Kidney epithelial cell (primary cell): ENCODE measurements around the gene FOXP1. TPM values are rescaled to one million over a fixed set of nuclear protein-coding genes. Genes with fewer than 3 reads are reported as not detected.

ENCODE experiments used
- DNase-seq: peaks from one replicate; pipeline ENCODE4 v3.0.0-alpha.2; 2010; ENCODE audit warnings: low read depth
- H3K27me3 ChIP-seq: 2 replicates; pipeline ENCODE4 v1.6.0; 2011; ENCODE audit warnings: low read length; ENCODE audit not compliant: control insufficient read depth, insufficient read depth
- H3K36me3 ChIP-seq: 2 replicates; pipeline ENCODE4 v1.5.1; 2011; ENCODE audit warnings: low read length; ENCODE audit not compliant: control insufficient read depth, insufficient read depth
- H3K4me3 ChIP-seq: 2 replicates; pipeline ENCODE4 v1.5.1; 2011; ENCODE audit warnings: low read depth, mild to moderate bottlenecking, control low read depth, low read length
- total RNA-seq: library from RNA; depleted of rRNA; stranded (reverse); fragments of >200 nt; gene quantifications from 2 replicates; pipeline ENCODE4 v1.2.3, GENCODE V29; 2015
- TF ChIP-seq, protein P1 (sequence below): IDR thresholded peaks from 2 replicates; pipeline ENCODE4 v1.5.1; 2011; ENCODE audit warnings: mild to moderate bottlenecking, moderate library complexity, low read length, control low read depth, inconsistent platforms; ENCODE audit not compliant: insufficient read depth, poor library complexity, severe bottlenecking

Gene FOXP1
- total RNA-seq, 1 donor from 2014 or later = 75.0 TPM

DNA sequence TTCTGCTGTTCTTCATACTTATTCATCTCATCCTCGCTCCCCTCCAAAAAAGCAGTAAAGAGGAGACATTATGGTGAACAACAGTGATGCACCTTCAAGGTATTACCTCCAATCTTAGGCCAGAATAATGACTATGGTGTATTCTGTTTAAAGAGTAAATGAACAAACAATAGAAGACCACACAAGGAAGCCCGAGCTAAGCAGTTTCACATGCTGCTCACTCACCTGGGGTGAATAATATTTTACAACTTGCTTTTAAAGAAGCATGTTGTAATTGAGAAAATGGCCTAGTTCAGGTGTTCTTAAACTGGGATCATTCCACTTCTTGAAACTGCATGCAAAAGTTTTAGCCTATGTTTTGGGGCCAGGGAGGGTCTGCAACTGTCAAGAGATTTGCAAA is 581.2 kb downstream of the FOXP1 start:
- TF ChIP-seq, protein P1, sequence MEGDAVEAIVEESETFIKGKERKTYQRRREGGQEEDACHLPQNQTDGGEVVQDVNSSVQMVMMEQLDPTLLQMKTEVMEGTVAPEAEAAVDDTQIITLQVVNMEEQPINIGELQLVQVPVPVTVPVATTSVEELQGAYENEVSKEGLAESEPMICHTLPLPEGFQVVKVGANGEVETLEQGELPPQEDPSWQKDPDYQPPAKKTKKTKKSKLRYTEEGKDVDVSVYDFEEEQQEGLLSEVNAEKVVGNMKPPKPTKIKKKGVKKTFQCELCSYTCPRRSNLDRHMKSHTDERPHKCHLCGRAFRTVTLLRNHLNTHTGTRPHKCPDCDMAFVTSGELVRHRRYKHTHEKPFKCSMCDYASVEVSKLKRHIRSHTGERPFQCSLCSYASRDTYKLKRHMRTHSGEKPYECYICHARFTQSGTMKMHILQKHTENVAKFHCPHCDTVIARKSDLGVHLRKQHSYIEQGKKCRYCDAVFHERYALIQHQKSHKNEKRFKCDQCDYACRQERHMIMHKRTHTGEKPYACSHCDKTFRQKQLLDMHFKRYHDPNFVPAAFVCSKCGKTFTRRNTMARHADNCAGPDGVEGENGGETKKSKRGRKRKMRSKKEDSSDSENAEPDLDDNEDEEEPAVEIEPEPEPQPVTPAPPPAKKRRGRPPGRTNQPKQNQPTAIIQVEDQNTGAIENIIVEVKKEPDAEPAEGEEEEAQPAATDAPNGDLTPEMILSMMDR = no peak
- Histone ChIP-seq H3K4me3 (no peak overlapping the region), H3K27me3 (no peaks in the 10 kb centered on the region), H3K36me3 (no peaks in the 10 kb centered on the region)
- no peak for DNase-seq

DNA sequence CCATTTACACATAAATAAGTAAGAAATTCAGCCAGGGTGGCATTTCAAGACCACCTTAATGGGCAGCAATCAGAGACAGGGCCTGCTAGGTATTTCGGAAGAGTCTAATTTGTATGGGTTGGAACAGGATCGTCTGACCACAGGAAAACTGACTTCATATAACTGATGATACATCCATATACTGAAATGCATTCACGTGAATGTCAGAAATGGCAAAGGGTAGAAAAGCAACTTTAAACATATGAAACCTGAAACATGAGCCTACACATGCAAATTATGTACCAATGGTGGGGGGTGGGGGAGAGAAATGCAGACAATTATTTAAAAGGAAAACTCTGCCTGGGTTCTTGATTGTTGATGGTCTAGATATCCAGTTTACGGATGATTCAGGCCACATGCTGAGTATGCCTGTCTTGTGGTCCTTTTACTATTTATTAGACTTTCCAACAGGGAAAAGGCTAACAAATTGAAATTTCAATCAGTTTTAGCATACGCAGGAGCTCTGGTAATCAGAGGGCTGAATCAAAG is 582.2 kb downstream of the FOXP1 start:
- H3K36me3 ChIP-seq = no peaks in the 10 kb centered on the region
- H3K4me3 ChIP-seq = no peak overlapping the region
- TF ChIP-seq, protein P1 = no peak

DNA sequence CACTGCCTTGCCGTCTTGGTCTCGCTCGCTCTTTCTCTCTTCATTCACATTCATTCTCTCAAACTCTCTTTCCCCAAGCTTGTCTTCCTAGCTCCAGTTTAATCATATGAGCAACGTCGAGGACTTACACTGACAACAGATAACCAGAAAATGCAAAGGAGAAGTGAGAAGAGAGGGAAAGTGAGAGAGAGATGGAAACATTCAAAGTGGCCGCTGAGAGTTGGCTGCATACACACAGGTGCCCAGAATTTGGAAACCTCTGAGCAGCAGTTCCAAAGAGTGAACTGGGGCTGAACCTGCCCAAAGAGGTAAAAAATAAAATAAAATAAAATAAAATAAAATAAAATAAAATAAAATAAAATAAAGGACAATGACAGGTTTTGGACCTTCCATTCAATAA is 583.0 kb downstream of the FOXP1 start:
- H3K4me3 ChIP-seq = no peak overlapping the region
- no peak for DNase-seq
- no peaks in the 10 kb centered on the region for H3K27me3 ChIP-seq
- H3K36me3 ChIP-seq = no peaks in the 10 kb centered on the region
- TF ChIP-seq, protein P1 = no peak

More for the DNA sequence above, 582.2 kb downstream of the FOXP1 start:
- H3K27me3 ChIP-seq = no peaks in the 10 kb centered on the region
- DNase-seq = no peak

DNA sequence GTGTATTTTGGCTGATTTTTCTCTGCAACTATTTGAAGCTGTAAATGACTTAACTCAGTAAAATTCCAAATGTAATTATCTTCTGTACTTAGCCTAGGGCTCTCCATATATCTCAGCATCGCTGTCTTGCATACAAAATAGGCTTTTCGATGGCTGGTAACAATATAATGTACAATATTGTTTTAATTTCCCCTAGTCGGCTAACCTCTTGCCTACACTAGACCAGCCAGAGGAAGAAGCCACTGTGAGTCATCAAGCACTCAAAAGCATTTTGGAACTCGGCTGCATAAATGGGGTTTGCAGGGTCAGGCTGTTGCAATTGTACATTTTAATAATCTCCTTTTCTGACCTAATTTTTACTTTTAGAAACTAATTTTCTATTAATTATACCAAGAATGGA is 583.8 kb downstream of the FOXP1 start:
- DNase-seq = no peak
- no peaks in the 10 kb centered on the region for H3K27me3 ChIP-seq
- no peak overlapping the region for H3K4me3 ChIP-seq
- H3K36me3 ChIP-seq = no peaks in the 10 kb centered on the region
- TF ChIP-seq, protein P1 = no peak

DNA sequence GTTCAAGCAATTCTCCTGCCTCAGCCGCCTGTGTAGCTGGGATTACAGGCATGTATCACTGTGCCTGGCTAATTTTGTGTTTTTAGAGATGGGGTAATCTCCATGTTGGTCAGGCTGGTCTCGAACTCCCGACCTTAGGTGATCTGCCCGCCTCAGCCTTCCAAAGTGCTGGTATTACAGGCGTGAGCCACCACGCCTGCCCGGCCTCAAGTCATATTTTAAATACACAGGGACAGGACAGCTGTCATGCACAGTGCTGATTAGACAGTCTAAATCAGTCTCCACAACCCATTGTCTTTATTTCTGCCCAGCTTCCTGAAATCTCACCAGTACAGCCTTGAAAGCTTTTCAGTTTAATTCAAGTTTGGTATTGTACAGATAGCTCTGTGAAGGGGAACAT is 587.4 kb downstream of the FOXP1 start:
- TF ChIP-seq, protein P1 = no peak
- H3K36me3 ChIP-seq = peaks cover 2% of the 10 kb centered on the region
- no peak for DNase-seq
- H3K4me3 ChIP-seq = no peak overlapping the region
- no peaks in the 10 kb centered on the region for H3K27me3 ChIP-seq

DNA sequence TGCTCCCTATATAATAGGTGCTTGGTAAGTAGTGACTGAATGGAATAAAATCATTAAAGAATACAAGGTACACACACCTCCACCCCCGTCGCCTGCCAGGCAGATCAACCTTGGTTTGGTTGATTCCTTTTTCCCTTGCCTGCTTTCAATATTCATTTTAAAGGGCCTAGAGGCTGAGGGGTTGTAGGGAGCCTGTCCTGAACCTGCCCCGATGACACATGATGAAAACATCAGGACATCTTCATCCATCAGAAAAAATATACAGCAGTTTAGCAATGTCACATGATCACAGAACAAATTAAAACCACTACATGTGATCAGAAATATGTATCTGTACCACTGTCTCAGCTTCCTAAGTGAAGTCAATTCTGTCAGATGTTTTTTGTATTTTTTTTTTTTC is 588.9 kb downstream of the FOXP1 start:
- no peak for DNase-seq
- Histone ChIP-seq H3K36me3 (peaks cover 2% of the 10 kb centered on the region), H3K27me3 (no peaks in the 10 kb centered on the region), H3K4me3 (no peak overlapping the region)
- TF ChIP-seq, protein P1 = no peak
